Measurements from ENCODE around the gene HELZ.

The HELZ gene

GRCh38 chr17:67026341-67026740 lies 218.7 kb downstream of the HELZ start:
- peaks cover 6% of the 10 kb centered on the region for H3K36me3 ChIP-seq (ENCODE audit: insufficient read depth, insufficient read length, low read length)
- H3K9me3 ChIP-seq (ENCODE audit: insufficient read depth, low read length): no peaks in the 10 kb centered on the region
- no peaks in the 10 kb centered on the region for H3K4me1 ChIP-seq (ENCODE audit: insufficient read depth, insufficient read length)
- H3K4me3 ChIP-seq (ENCODE audit: insufficient read length, low read depth): no peak overlapping the region
- no peak overlapping the region for H3K9ac ChIP-seq (ENCODE audit: insufficient read length, low read depth)
- TF ChIP-seq YY1 (IDR thresholded peaks at IDR 0.05; ENCODE audit: insufficient read depth, insufficient read length): no peak
- TF ChIP-seq SUZ12 (IDR thresholded peaks at IDR 0.05; ENCODE audit: extremely low read depth, insufficient read depth, insufficient read length): no peak
- no peak for TF ChIP-seq ZNF274 (IDR thresholded peaks at IDR 0.05; ENCODE audit: low read depth, low read length)
- no peaks in the 10 kb centered on the region for H3K27me3 ChIP-seq (ENCODE audit: insufficient read depth, insufficient read length)
- DNase-seq (ENCODE audit: low read depth, low spot score): no peak

- H3K4me3 ChIP-seq (ENCODE audit: insufficient read length, low read depth): no peak overlapping the region
- no peaks in the 10 kb centered on the region for H3K9me3 ChIP-seq (ENCODE audit: insufficient read depth, low read length)
- DNase-seq (ENCODE audit: low read depth, low spot score): no peak
- H3K9ac ChIP-seq (ENCODE audit: insufficient read length, low read depth): no peak overlapping the region
- TF ChIP-seq YY1 (IDR thresholded peaks at IDR 0.05; ENCODE audit: insufficient read depth, insufficient read length) (no peak), SUZ12 (IDR thresholded peaks at IDR 0.05; ENCODE audit: extremely low read depth, insufficient read depth, insufficient read length) (no peak), ZNF274 (IDR thresholded peaks at IDR 0.05; ENCODE audit: low read depth, low read length) (no peak)
- H3K4me1 ChIP-seq (ENCODE audit: insufficient read depth, insufficient read length): no peaks in the 10 kb centered on the region
- H3K27me3 ChIP-seq (ENCODE audit: insufficient read depth, insufficient read length): no peaks in the 10 kb centered on the region
- peaks cover 6% of the 10 kb centered on the region for H3K36me3 ChIP-seq (ENCODE audit: insufficient read depth, insufficient read length, low read length)
Observed at GRCh38 chr17:67025216-67025792, 219.7 kb downstream of the HELZ start.

GRCh38 chr17:67024736-67025135 lies 220.3 kb downstream of the HELZ start:
- H3K9ac ChIP-seq (ENCODE audit: insufficient read length, low read depth): no peak overlapping the region
- no peaks in the 10 kb centered on the region for H3K4me1 ChIP-seq (ENCODE audit: insufficient read depth, insufficient read length)
- no peak for DNase-seq (ENCODE audit: low read depth, low spot score)
- H3K27me3 ChIP-seq (ENCODE audit: insufficient read depth, insufficient read length): no peaks in the 10 kb centered on the region
- no peak for TF ChIP-seq SUZ12 (IDR thresholded peaks at IDR 0.05; ENCODE audit: extremely low read depth, insufficient read depth, insufficient read length)
- no peak for TF ChIP-seq ZNF274 (IDR thresholded peaks at IDR 0.05; ENCODE audit: low read depth, low read length)
- no peak for TF ChIP-seq YY1 (IDR thresholded peaks at IDR 0.05; ENCODE audit: insufficient read depth, insufficient read length)
- H3K4me3 ChIP-seq (ENCODE audit: insufficient read length, low read depth): no peak overlapping the region
- H3K36me3 ChIP-seq (ENCODE audit: insufficient read depth, insufficient read length, low read length): peaks cover 6% of the 10 kb centered on the region
- no peaks in the 10 kb centered on the region for H3K9me3 ChIP-seq (ENCODE audit: insufficient read depth, low read length)

- Histone ChIP-seq H3K9ac (ENCODE audit: insufficient read length, low read depth) (no peak overlapping the region), H3K27me3 (ENCODE audit: insufficient read depth, insufficient read length) (no peaks in the 10 kb centered on the region), H3K9me3 (ENCODE audit: insufficient read depth, low read length) (no peaks in the 10 kb centered on the region), H3K4me1 (ENCODE audit: insufficient read depth, insufficient read length) (peaks cover 7% of the 10 kb centered on the region), H3K4me3 (ENCODE audit: insufficient read length, low read depth) (no peak overlapping the region), H3K36me3 (ENCODE audit: insufficient read depth, insufficient read length, low read length) (peaks cover 11% of the 10 kb centered on the region)
- DNase-seq (ENCODE audit: low read depth, low spot score): no peak
- no peak for TF ChIP-seq ZNF274 (IDR thresholded peaks at IDR 0.05; ENCODE audit: low read depth, low read length)
Observed at GRCh38 chr17:67022451-67022810, 222.6 kb downstream of the HELZ start.

- peaks cover 7% of the 10 kb centered on the region for H3K4me1 ChIP-seq (ENCODE audit: insufficient read depth, insufficient read length)
- H3K4me3 ChIP-seq (ENCODE audit: insufficient read length, low read depth): no peak overlapping the region
- H3K9me3 ChIP-seq (ENCODE audit: insufficient read depth, low read length): no peaks in the 10 kb centered on the region
- no peak for DNase-seq (ENCODE audit: low read depth, low spot score)
- TF ChIP-seq ZNF274 (IDR thresholded peaks at IDR 0.05; ENCODE audit: low read depth, low read length) (no peak), YY1 (IDR thresholded peaks at IDR 0.05; ENCODE audit: insufficient read depth, insufficient read length) (no peak), SUZ12 (IDR thresholded peaks at IDR 0.05; ENCODE audit: extremely low read depth, insufficient read depth, insufficient read length) (no peak)
- H3K9ac ChIP-seq (ENCODE audit: insufficient read length, low read depth): no peak overlapping the region
- peaks cover 11% of the 10 kb centered on the region for H3K36me3 ChIP-seq (ENCODE audit: insufficient read depth, insufficient read length, low read length)
- no peaks in the 10 kb centered on the region for H3K27me3 ChIP-seq (ENCODE audit: insufficient read depth, insufficient read length)
Observed at GRCh38 chr17:67021743-67022450, 223.1 kb downstream of the HELZ start.

GRCh38 chr17:67021196-67021595 lies 223.8 kb downstream of the HELZ start:
- H3K4me1 ChIP-seq (ENCODE audit: insufficient read depth, insufficient read length): peaks cover 7% of the 10 kb centered on the region
- H3K27me3 ChIP-seq (ENCODE audit: insufficient read depth, insufficient read length): no peaks in the 10 kb centered on the region
- H3K9me3 ChIP-seq (ENCODE audit: insufficient read depth, low read length): no peaks in the 10 kb centered on the region
- no peak overlapping the region for H3K9ac ChIP-seq (ENCODE audit: insufficient read length, low read depth)
- peaks cover 11% of the 10 kb centered on the region for H3K36me3 ChIP-seq (ENCODE audit: insufficient read depth, insufficient read length, low read length)
- DNase-seq (ENCODE audit: low read depth, low spot score): no peak
- TF ChIP-seq SUZ12 (IDR thresholded peaks at IDR 0.05; ENCODE audit: extremely low read depth, insufficient read depth, insufficient read length): no peak
- no peak for TF ChIP-seq ZNF274 (IDR thresholded peaks at IDR 0.05; ENCODE audit: low read depth, low read length)
- no peak for TF ChIP-seq YY1 (IDR thresholded peaks at IDR 0.05; ENCODE audit: insufficient read depth, insufficient read length)
- H3K4me3 ChIP-seq (ENCODE audit: insufficient read length, low read depth): no peak overlapping the region

Data from NT2/D1 (cell line).